Activated CD8-positive, alpha-beta T cell treated with anti-CD3 and anti-CD28 coated beads for 36 hours (primary cell): Measurements from ENCODE around the gene PLOD1. TPM values are rescaled to one million over a fixed set of nuclear protein-coding genes. Genes with fewer than 3 reads are reported as not detected.

Experiments used
- ATAC-seq: fragments of 200-7000 bp; cut with Tn5 transposase; one replicate; pipeline ENCODE4 v1.10.0; 2021; ENCODE audit warnings: mild to moderate bottlenecking, moderate library complexity
- CTCF ChIA-PET: fragments of 350-600 bp; sonication (Branson Sonifier 250); formaldehyde crosslinking; loops from one replicate; lab custom pipeline; 2021; ENCODE audit warnings: antibody characterized with exemption; lab: Charles Lee
- POLR2A ChIA-PET: fragments of 350-600 bp; sonication (Branson Sonifier 250); formaldehyde crosslinking; loops from one replicate; lab custom pipeline; 2021; ENCODE audit warnings: antibody characterized with exemption; lab: Charles Lee
- DNase-seq: peaks from one replicate; pipeline ENCODE4 v3.0.0-alpha.2; 2020
- H3K27ac Mint-ChIP-seq: one replicate; pipeline ENCODE4 v1.8.0; 2021; ENCODE audit warnings: mild to moderate bottlenecking, mixed read lengths
- H3K27me3 Mint-ChIP-seq: one replicate; pipeline ENCODE4 v1.8.0; 2021; ENCODE audit warnings: mixed read lengths
- H3K36me3 Mint-ChIP-seq: one replicate; pipeline ENCODE4 v1.8.0; 2021; ENCODE audit warnings: low read depth, mixed read lengths
- H3K4me1 Mint-ChIP-seq: one replicate; pipeline ENCODE4 v1.8.0; 2021; ENCODE audit warnings: low read depth, mixed read lengths
- H3K4me3 Mint-ChIP-seq: one replicate; pipeline ENCODE4 v1.8.0; 2021; ENCODE audit warnings: mild to moderate bottlenecking, moderate library complexity, mixed read lengths
- H3K9me3 Mint-ChIP-seq: one replicate; pipeline ENCODE4 v1.8.0; 2021; ENCODE audit warnings: mixed read lengths
- intact Hi-C: fragments of 100-400 bp; cut with micrococcal nuclease; formaldehyde crosslinking; loops from one replicate; pipeline ENCODE4 v1.10.0; 2022
- total RNA-seq, 2 experiments: library from RNA; stranded (reverse); gene quantifications; one replicate each; pipeline ENCODE4 v1.2.3, GENCODE V29; 2021
- TF ChIP-seq, protein P1 (sequence below): fragments of 200-600 bp; IDR thresholded peaks from one replicate; pipeline ENCODE4 v1.8.0; 2022; ENCODE audit warnings: antibody characterized with exemption, mild to moderate bottlenecking

Gene PLOD1
- total RNA-seq, 2 experiments from 2014 or later, result 21.5 to 22.0 TPM

DNA sequence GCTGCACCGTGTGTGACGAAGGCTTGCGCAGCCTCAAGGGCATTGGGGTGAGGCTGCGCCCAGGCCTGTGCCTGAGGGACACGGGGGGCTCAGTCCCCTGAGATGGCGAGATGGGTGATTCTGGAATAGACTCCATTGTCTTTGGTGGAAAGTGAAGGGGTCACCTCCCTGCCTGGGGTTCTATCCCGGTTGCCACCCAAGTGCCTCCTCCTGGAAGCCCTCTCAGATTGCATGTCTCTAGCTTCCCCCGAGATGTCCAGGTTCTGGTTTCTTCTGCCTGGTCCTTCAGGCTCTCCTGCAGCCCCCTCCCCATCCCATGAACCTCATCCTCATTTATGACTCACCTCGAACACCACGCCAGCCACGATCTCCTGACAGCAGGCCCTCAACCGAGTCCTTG is 23.4 kb downstream of the PLOD1 start:
- Mint-ChIP-seq H3K27me3 (no peaks in the 10 kb centered on the region), H3K36me3 (peaks cover 1% of the 10 kb centered on the region), H3K4me1 (no peaks in the 10 kb centered on the region), H3K9me3 (no peaks in the 10 kb centered on the region), H3K27ac (no peak overlapping the region), H3K4me3 (no peak overlapping the region)
- intact Hi-C loops, result no loop called here
- CTCF ChIA-PET, result no interaction called here
- ATAC-seq, result no peak
- no peak for DNase-seq
- POLR2A ChIA-PET, result interaction anchor here (1.2 to 3.1 kb wide), 3 partner anchors 22 to 50 kb away, joined by 3 to 13 read pairs (median 4); partner anchors contain the start of gene MFN2
- TF ChIP-seq, protein P1, sequence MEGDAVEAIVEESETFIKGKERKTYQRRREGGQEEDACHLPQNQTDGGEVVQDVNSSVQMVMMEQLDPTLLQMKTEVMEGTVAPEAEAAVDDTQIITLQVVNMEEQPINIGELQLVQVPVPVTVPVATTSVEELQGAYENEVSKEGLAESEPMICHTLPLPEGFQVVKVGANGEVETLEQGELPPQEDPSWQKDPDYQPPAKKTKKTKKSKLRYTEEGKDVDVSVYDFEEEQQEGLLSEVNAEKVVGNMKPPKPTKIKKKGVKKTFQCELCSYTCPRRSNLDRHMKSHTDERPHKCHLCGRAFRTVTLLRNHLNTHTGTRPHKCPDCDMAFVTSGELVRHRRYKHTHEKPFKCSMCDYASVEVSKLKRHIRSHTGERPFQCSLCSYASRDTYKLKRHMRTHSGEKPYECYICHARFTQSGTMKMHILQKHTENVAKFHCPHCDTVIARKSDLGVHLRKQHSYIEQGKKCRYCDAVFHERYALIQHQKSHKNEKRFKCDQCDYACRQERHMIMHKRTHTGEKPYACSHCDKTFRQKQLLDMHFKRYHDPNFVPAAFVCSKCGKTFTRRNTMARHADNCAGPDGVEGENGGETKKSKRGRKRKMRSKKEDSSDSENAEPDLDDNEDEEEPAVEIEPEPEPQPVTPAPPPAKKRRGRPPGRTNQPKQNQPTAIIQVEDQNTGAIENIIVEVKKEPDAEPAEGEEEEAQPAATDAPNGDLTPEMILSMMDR, result no peak

GRCh38 chr1:11960276-11960675 is 25.8 kb downstream of the PLOD1 start:
- Mint-ChIP-seq H3K4me1 (no peaks in the 10 kb centered on the region), H3K27ac (no peak overlapping the region), H3K4me3 (no peak overlapping the region), H3K36me3 (peaks cover 1% of the 10 kb centered on the region), H3K27me3 (no peaks in the 10 kb centered on the region), H3K9me3 (no peaks in the 10 kb centered on the region)
- no peak for DNase-seq
- ChIA-PET CTCF (no interaction called here), POLR2A (interaction anchor here (0.5 to 1.3 kb wide), 2 partner anchors 50 to 52 kb away, joined by 3 to 4 read pairs; no protein-coding TSS in a partner anchor)
- TF ChIP-seq, protein P1, result no peak
- intact Hi-C loops, result no loop called here
- ATAC-seq, result no peak

DNA sequence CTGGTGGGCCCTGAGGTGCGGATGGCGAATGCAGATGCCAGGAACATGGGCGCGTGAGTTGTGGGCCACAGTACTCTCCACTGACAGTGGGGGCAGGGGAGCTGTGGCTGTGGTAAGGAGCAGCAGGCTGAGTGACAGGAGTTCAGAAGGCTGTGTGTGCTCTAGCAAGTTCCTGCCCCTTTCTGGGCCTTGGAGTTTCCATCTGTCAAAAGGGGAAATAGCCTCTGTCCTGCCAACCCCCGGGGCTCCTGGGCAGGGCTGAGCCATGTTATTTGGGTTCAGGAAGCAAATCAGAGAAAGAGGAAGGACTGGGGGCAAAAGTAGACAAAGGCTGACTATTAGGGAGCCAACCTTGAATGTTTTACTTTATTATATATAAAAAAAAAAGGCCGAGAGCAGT is 26.2 kb downstream of the PLOD1 start:
- ATAC-seq (no peak), DNase-seq (no peak)
- Mint-ChIP-seq H3K27me3 (no peaks in the 10 kb centered on the region), H3K4me3 (no peak overlapping the region), H3K4me1 (no peaks in the 10 kb centered on the region), H3K27ac (no peak overlapping the region), H3K36me3 (peaks cover 2% of the 10 kb centered on the region), H3K9me3 (no peaks in the 10 kb centered on the region)
- POLR2A ChIA-PET, result interaction anchor here (1.3 kb wide), 1 partner anchor 51 kb away, joined by 4 read pairs; no protein-coding TSS in a partner anchor
- CTCF ChIA-PET, result no interaction called here
- intact Hi-C loops, result no loop called here
- TF ChIP-seq, protein P1, result no peak

DNA sequence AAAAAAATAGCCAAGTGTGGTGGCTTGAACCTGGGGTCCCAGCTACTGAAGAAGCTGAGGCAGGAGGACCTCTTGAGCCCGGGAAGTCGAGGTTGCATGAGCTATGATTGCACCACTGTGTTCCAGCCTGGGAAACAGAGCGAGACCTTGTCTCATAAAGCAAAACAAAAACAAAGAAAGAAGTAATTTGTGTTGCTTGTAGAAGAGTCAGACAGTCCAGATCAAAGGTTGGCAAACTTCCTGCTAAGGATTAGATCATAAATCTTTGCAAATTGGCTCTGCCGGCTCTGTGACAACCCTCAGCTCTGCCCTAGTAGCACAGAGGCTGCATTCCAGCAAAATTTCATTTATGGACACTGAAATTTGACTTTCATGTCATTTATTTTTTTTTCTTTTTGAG is 26.7 kb downstream of the PLOD1 start:
- POLR2A ChIA-PET, result interaction anchor here (1.3 kb wide), 1 partner anchor 51 kb away, joined by 4 read pairs; no protein-coding TSS in a partner anchor
- intact Hi-C loops, result no loop called here
- H3K36me3 Mint-ChIP-seq, result peaks cover 5% of the 10 kb centered on the region

GRCh38 chr1:11963622-11964021 is 29.1 kb downstream of the PLOD1 start:
- no peak overlapping the region for H3K27ac Mint-ChIP-seq
- TF ChIP-seq, protein P1, result no peak
- CTCF ChIA-PET, result no interaction called here
- H3K4me1 Mint-ChIP-seq, result no peaks in the 10 kb centered on the region
- H3K27me3 Mint-ChIP-seq, result no peaks in the 10 kb centered on the region
- DNase-seq, result no peak
- H3K4me3 Mint-ChIP-seq, result no peak overlapping the region
- peaks cover 4% of the 10 kb centered on the region for H3K36me3 Mint-ChIP-seq
- intact Hi-C loops, result no loop called here
- H3K9me3 Mint-ChIP-seq, result no peaks in the 10 kb centered on the region
- no peak for ATAC-seq
- POLR2A ChIA-PET, result interaction anchor here (1.0 kb wide), 1 partner anchor 56 kb away, joined by 3 read pairs; no protein-coding TSS in a partner anchor

More for the DNA sequence above, 26.7 kb downstream of the PLOD1 start:
- H3K9me3 Mint-ChIP-seq, result no peaks in the 10 kb centered on the region
- H3K27me3 Mint-ChIP-seq, result no peaks in the 10 kb centered on the region
- ATAC-seq (no peak), DNase-seq (no peak)
- no peak overlapping the region for H3K4me3 Mint-ChIP-seq
- CTCF ChIA-PET, result interaction anchor here (1.3 kb wide), 1 partner anchor 19 kb away, joined by 3 read pairs; the partner anchor contains the start of gene MFN2
- H3K27ac Mint-ChIP-seq, result no peak overlapping the region
- no peaks in the 10 kb centered on the region for H3K4me1 Mint-ChIP-seq
- TF ChIP-seq, protein P1, result no peak
